Activated T-helper 1 cell treated with anti-CD3 and anti-CD28 coated beads, Interleukin-2, amount 50 U/mL, for 16 hours (primary cell): Measurements from ENCODE around the gene SENP2.
"Not testable (repeated sequence)": the region's sequence is repeated elsewhere in the genome, so short reads cannot be mapped to it uniquely, and the experiment has no call there.

Experiments
- DNase-seq, 2 donors: peaks; one replicate each; pipeline ENCODE4 v3.0.0-alpha.2; 2020; ENCODE audit warnings: low read depth in 1 of 2, low spot score in 1 of 2

Gene SENP2

GRCh38 chr3:185585518-185585858 is 607 bp upstream of the SENP2 start:
- no peak for DNase-seq

DNA sequence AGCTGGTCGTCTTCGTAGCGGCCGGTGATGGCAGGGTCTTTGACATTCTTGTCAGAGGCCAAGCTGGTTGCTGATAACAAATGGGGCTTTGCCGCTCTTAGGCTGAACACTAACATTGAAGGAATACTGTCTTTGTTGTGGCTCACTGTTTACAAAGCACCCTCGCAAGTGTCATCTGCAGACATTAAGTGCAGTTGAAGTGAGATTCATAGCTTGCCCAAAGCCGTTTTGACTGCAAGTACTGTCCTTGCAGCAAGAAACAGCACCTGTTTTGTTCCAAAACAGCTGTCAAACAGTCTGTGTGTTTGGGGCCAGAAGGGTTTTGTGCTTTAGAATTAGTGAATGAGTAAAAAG is 568 bp downstream of the SENP2 start:
- no peak for DNase-seq

GRCh38 chr3:185594073-185594472 is 8.0 kb downstream of the SENP2 start:
- no peak for DNase-seq

GRCh38 chr3:185595526-185595925 is 9.4 kb downstream of the SENP2 start:
- DNase-seq, result no peak

DNA sequence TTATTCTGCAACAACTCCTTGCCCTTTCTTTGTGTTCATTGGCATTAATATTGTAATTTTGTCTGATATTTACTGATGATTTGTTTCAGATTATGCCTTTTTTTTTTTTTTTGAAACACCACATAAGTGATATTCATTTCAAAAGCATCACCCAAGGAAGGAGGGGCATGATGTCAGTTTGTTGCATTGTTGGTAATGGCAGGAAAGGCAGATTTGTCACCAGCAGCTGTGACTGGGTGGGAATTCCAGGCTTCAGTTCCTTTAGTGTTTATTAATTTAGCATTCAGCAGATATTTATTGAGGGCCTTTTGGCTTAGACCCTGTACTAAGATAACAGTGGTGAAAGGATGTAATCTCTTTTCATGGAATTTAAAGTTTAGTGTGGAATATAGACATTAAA is 19.5 kb downstream of the SENP2 start:
- DNase-seq, result no peak

- no peak for DNase-seq
These were observed 20.1 kb downstream of the SENP2 start for GRCh38 chr3:185606196-185606595.

DNA sequence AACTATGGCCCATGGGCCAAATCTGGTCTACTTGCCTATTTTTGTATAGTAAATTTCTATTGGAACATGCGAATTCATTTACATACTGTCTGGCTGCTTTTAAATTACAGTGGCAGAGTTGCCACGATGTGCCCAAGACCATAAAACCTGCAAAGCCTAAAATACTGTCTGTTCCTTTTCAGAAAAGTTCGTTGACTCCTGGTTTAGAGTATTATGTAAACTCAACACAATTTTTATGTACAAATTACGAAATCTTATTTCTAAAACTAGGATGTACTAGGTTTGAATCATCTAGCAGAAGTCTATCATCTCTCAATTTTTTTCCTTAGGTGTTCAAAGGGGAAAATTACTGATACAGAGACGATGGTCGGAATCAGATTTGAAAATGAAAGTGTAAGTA is 26.9 kb downstream of the SENP2 start:
- no peak for DNase-seq

- DNase-seq, result no peak
These were observed 38.0 kb downstream of the SENP2 start for GRCh38 chr3:185623939-185624665.

DNA sequence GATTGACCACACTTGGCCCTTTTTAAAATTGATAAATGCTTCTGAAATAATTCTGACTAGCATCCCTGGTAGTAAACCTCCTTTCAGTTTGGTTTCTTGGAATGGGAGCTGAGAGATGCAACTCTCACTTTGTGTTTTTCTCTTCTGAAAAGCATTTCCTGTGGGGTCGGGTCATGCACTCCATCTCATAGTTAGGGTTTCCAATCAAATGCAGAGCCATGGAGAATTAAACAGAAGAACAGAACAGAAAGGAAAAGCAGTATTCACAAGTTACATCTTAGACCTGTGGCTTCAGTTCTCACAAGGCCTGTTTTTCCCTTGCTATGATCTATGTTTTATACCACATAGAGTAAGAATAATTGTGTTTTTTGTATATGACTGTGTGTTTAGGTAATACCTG is 39.7 kb downstream of the SENP2 start:
- no peak for DNase-seq

- no peak for DNase-seq
These were observed 43.6 kb downstream of the SENP2 start for GRCh38 chr3:185629554-185630181.

DNA sequence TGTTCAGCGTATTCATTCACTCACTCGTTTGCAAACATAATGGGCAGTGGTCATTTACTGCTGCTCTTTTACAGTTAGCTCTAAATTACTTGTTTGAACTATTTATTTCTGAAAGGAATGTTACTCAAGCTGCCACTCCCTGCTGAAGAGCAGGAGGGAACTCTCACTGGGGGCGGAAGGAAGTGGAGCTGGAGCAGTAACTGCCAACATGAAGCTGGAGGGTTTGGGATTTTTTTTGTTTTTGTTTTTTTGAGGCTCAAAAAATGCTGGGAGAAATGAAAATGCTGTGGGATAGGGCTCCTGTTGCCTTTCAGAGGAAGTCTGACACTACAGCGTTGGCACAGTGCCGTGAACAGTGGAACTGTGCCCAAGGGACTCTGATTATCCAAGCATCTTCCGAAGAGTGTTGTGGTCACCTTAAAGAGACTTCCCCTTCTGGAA is 44.1 kb downstream of the SENP2 start:
- no peak for DNase-seq

DNA sequence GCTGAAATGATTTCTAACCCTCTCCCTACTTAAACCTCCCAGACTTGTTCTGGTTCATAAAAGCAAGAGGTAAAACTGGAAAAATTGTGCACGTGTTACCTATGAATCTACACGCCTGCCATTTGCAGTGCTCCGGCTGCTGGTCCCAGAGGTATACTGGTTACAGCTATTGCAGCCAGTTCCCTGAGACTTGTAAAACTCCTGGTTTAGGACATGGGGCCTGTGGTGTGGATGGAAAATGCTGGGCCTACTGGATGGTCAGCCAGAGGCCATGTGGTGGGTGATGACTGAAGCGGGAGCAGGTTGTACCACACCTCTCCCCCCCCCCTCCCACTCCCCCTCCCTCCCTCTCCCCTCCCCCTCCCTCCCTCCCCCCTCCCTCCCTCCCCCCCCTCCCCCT is 45.0 kb downstream of the SENP2 start:
- DNase-seq, result no peak

- no peak for DNase-seq
These were observed 45.6 kb downstream of the SENP2 start for GRCh38 chr3:185631508-185632206.

GRCh38 chr3:185632996-185633395 is 46.9 kb downstream of the SENP2 start:
- DNase-seq, result no peak

DNA sequence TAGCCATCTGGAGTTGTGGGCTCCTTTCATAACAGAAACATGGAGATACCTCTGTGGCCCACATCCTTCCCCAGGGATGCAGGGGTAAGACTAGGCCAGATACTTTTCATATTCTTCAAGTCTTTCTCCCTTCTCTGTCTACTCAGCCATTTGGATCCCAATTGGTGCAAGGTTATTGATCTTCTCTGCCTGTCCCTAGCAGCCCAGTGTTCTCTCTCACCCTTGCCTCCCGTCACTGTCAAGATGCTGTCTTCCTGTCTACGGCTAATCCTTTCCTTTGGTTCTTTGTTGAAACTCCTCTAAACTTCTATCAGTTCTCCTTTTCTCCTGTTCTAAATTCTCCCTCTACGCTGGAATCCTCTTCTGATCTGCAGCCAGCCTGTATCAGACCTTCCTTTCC is 51.3 kb downstream of the SENP2 start:
- no peak for DNase-seq

DNA sequence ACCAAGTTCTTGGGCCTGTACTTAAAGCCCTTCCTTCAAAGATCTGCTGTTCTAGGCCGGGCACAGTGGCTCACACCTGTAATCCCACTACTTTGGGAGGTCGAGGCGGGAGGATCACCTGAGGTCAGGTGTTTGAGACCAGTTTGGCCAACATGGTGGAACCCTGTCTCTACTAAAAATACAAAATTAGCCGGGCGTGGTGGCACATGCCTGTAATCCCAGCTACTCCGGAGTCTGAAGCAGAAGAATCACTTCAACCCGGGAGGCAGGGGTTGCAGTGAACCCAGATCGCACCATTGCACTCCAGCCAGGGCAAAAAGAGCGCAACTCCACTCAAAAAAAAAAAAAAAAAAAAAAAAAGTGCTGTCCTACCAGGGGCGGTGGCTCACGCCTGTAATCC is 52.6 kb downstream of the SENP2 start:
- DNase-seq, result not testable (repeated sequence)

- DNase-seq, result no peak
These were observed 53.6 kb downstream of the SENP2 start for GRCh38 chr3:185639632-185640206.

DNA sequence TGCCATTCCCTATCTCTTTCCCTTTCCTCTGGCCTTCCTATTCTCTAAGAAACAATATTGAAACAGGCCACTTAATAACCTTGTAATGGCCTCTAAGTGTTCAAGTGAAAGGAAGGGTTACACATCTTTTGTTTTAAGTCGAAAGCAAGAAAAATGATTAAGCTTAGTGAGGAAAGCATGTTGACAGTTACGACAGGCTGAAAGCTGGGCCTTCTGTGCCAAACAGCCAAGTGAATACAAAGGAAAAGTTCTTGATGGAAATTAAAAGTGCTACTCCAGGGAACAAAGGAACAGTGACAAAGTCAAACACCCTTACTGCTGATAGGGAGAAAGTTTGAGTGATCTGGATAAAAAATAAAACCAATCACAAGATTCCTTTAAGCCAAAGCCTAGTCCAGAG is 54.2 kb downstream of the SENP2 start:
- no peak for DNase-seq

DNA sequence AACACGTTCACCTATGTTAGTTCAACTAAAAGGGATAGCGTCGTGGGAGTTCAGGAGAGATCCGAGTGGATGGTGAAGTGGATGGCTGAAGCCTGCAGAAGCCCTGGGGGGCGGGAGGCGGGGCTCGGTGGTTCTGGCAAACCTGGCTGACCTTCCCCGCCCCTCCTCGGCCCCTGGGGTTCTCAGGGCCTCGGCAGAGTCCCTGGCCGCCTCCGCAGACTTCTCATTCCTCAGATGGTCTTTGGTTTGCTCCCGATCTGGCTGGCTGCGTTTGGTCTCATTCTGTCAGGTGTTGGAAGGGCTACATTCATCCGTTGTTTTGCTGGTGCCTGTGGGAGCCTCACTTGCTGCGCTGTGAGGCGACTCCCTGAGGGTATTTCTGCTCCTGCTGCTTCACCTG is 59.1 kb downstream of the SENP2 start:
- DNase-seq, result not testable (repeated sequence)

- no peak for DNase-seq
These were observed 59.7 kb downstream of the SENP2 start for GRCh38 chr3:185645596-185646381.

GRCh38 chr3:185646382-185647133 is 60.5 kb downstream of the SENP2 start:
- no peak for DNase-seq
